NCI-H1930 (cell line): ENCODE results near the gene CDHR2.
A peak's percentile ranks its signal among the peaks of the same experiment; 100 is the strongest.
"Not testable (repeated sequence)": the region's sequence is repeated elsewhere in the genome, so short reads cannot be mapped to it uniquely, and the experiment has no call there.

Experiments used
- DNase-seq, 2 experiments: peaks; one replicate each; lab custom pipeline; 2025; lab: John Stamatoyannopoulos, UW

The CDHR2 gene

GRCh38 chr5:176596689-176597416, 47.7 kb downstream of the CDHR2 start:
- DNase-seq, result no peak

- DNase-seq, result no peak
Observed at GRCh38 chr5:176597417-176598389, 48.6 kb downstream of the CDHR2 start.

- not testable (repeated sequence) for DNase-seq
Observed at GRCh38 chr5:176599749-176600430, 50.7 kb downstream of the CDHR2 start.

- no peak for DNase-seq
Observed at GRCh38 chr5:176601901-176602482, 52.9 kb downstream of the CDHR2 start.

GRCh38 chr5:176603091-176603490, 53.9 kb downstream of the CDHR2 start:
- DNase-seq, result no peak

- DNase-seq, result no peak
Observed at GRCh38 chr5:176606032-176606431, 56.9 kb downstream of the CDHR2 start.

- no peak for DNase-seq
Observed at GRCh38 chr5:176606875-176607274, 57.7 kb downstream of the CDHR2 start.

GRCh38 chr5:176608142-176608705, 59.1 kb downstream of the CDHR2 start:
- DNase-seq, result no peak

GRCh38 chr5:176608937-176609723, 60.0 kb downstream of the CDHR2 start:
- DNase-seq, result no peak

- peak; percentile 39 to 80 for DNase-seq
Observed at GRCh38 chr5:176609724-176610434, 60.7 kb downstream of the CDHR2 start, which contains the start of gene GPRIN1. Gene GPRIN1, minus strand, starts transcription at chr5:176610156. Its CDS starts 10,322 bp downstream, at chr5:176599834.

- DNase-seq, result peak; percentile 5 to 6
Observed at GRCh38 chr5:176610435-176610773, 61.3 kb downstream of the CDHR2 start.

GRCh38 chr5:176611435-176611834, 62.3 kb downstream of the CDHR2 start:
- no peak for DNase-seq

GRCh38 chr5:176612008-176612407, 62.9 kb downstream of the CDHR2 start:
- DNase-seq, result no peak

GRCh38 chr5:176612855-176613254, 63.7 kb downstream of the CDHR2 start:
- no peak for DNase-seq

- no peak for DNase-seq
Observed at GRCh38 chr5:176614805-176615478, 65.8 kb downstream of the CDHR2 start.

GRCh38 chr5:176616511-176616910, 67.4 kb downstream of the CDHR2 start:
- no peak for DNase-seq

GRCh38 chr5:176618783-176619182, 69.6 kb downstream of the CDHR2 start:
- no peak for DNase-seq

GRCh38 chr5:176619203-176619568, 70.0 kb downstream of the CDHR2 start:
- DNase-seq, result peak; percentile 72 to 77

- no peak for DNase-seq
Observed at GRCh38 chr5:176619569-176620332, 70.6 kb downstream of the CDHR2 start.
